H9 (cell line): ENCODE results near the gene XPA. TPM values are rescaled to one million over a fixed set of nuclear protein-coding genes. Genes with fewer than 3 reads are reported as not detected.

Source experiments
- DNase-seq: peaks from one replicate; pipeline ENCODE4 v3.0.0-alpha.2; 2017
- H2AFZ ChIP-seq: one replicate; pipeline ENCODE4 v1.6.1; 2013; ENCODE audit warnings: mild to moderate bottlenecking, low read length, control low read depth, moderate library complexity
- H2AK5ac ChIP-seq: 2 replicates; pipeline ENCODE4 v1.6.1; 2013; ENCODE audit warnings: low read length, control low read depth, mixed read lengths; ENCODE audit not compliant: insufficient read length
- H2BK120ac ChIP-seq: one replicate; pipeline ENCODE4 v1.6.1; 2013; ENCODE audit warnings: low read depth, mild to moderate bottlenecking, low read length, control low read depth, inconsistent platforms; ENCODE audit not compliant: poor library complexity, severe bottlenecking
- H2BK12ac ChIP-seq: 2 replicates; pipeline ENCODE4 v1.6.1; 2013; ENCODE audit warnings: low read length, control low read depth, mixed read lengths, low read depth; ENCODE audit not compliant: insufficient read length
- H2BK15ac ChIP-seq: 2 replicates; pipeline ENCODE4 v1.6.1; 2013; ENCODE audit warnings: low read depth, low read length, control low read depth
- H2BK20ac ChIP-seq: one replicate; pipeline ENCODE4 v1.6.1; 2013; ENCODE audit warnings: low read depth, mild to moderate bottlenecking, low read length, control low read depth, inconsistent platforms; ENCODE audit not compliant: poor library complexity, severe bottlenecking
- H2BK5ac ChIP-seq: 2 replicates; pipeline ENCODE4 v1.6.1; 2013; ENCODE audit warnings: low read length, control low read depth, mixed read lengths; ENCODE audit not compliant: insufficient read length
- H3K14ac ChIP-seq: 2 replicates; pipeline ENCODE4 v1.6.1; 2013; ENCODE audit warnings: low read length, control low read depth; ENCODE audit not compliant: insufficient read depth
- H3K18ac ChIP-seq: 2 replicates; pipeline ENCODE4 v1.6.1; 2013; ENCODE audit warnings: low read depth, mild to moderate bottlenecking, mixed read lengths, low read length, control low read depth; ENCODE audit not compliant: insufficient read length
- H3K23ac ChIP-seq: 2 replicates; pipeline ENCODE4 v1.6.1; 2013; ENCODE audit warnings: low read length, control low read depth, mixed read lengths, low read depth; ENCODE audit not compliant: insufficient read length
- H3K23me2 ChIP-seq: 2 replicates; pipeline ENCODE4 v1.6.1; 2013; ENCODE audit warnings: low read depth, mild to moderate bottlenecking, mixed read lengths, low read length, control low read depth; ENCODE audit not compliant: insufficient read length, poor library complexity, severe bottlenecking
- H3K27ac ChIP-seq: 2 replicates; pipeline ENCODE4 v1.5.1; 2013; ENCODE audit warnings: low read length, control low read depth, mixed read lengths, low read depth; ENCODE audit not compliant: insufficient read length
- H3K27me3 ChIP-seq: 2 replicates; pipeline ENCODE4 v1.6.1; 2013; ENCODE audit warnings: low read length, control low read depth, inconsistent platforms; ENCODE audit not compliant: insufficient read depth
- H3K4ac ChIP-seq: 2 replicates; pipeline ENCODE4 v1.6.1; 2013; ENCODE audit warnings: low read depth, mild to moderate bottlenecking, control low read depth, inconsistent platforms, low read length, moderate library complexity
- H3K4me1 ChIP-seq: 2 replicates; pipeline ENCODE4 v1.6.1; 2013; ENCODE audit warnings: low read length, control low read depth, inconsistent platforms; ENCODE audit not compliant: insufficient read depth
- H3K4me2 ChIP-seq: 2 replicates; pipeline ENCODE4 v1.6.1; 2013; ENCODE audit warnings: low read length, control low read depth, mixed read lengths; ENCODE audit not compliant: insufficient read length, insufficient read depth
- H3K56ac ChIP-seq: 2 replicates; pipeline ENCODE4 v1.6.1; 2013; ENCODE audit warnings: low read depth, mild to moderate bottlenecking, mixed read lengths, low read length, control low read depth; ENCODE audit not compliant: insufficient read length
- H3K79me1 ChIP-seq: 2 replicates; pipeline ENCODE4 v1.6.1; 2013; ENCODE audit warnings: low read depth, mild to moderate bottlenecking, moderate library complexity, low read length, control low read depth, inconsistent platforms; ENCODE audit not compliant: insufficient read depth, poor library complexity, severe bottlenecking
- H3K79me2 ChIP-seq: 2 replicates; pipeline ENCODE4 v1.6.1; 2013; ENCODE audit warnings: low read length, control low read depth, inconsistent platforms; ENCODE audit not compliant: insufficient read depth
- H3K9ac ChIP-seq: 2 replicates; pipeline ENCODE4 v1.6.1; 2013; ENCODE audit warnings: low read length, control low read depth, mixed read lengths; ENCODE audit not compliant: insufficient read length; ENCODE audit errors: extremely low read depth
- H3K9me3 ChIP-seq: one replicate; pipeline ENCODE4 v1.6.1; 2013; ENCODE audit warnings: low read depth, low read length, inconsistent platforms; ENCODE audit not compliant: control insufficient read depth
- H3T11ph ChIP-seq: one replicate; pipeline ENCODE4 v1.6.1; 2013; ENCODE audit warnings: mild to moderate bottlenecking, low read length, control low read depth, inconsistent platforms
- H4K20me1 ChIP-seq: one replicate; pipeline ENCODE4 v1.6.1; 2013; ENCODE audit not compliant: control insufficient read depth, insufficient read length, insufficient read depth
- H4K5ac ChIP-seq: 2 replicates; pipeline ENCODE4 v1.6.1; 2013; ENCODE audit warnings: low read depth, mild to moderate bottlenecking, mixed read lengths, low read length, control low read depth; ENCODE audit not compliant: insufficient read length
- H4K8ac ChIP-seq: replicated peaks from 2 replicates; pipeline ENCODE4 v1.6.1; 2013; ENCODE audit warnings: low read length, control low read depth, mixed read lengths, low read depth; ENCODE audit not compliant: insufficient read length
- H4K91ac ChIP-seq: 2 replicates; pipeline ENCODE4 v1.6.1; 2013; ENCODE audit warnings: low read depth, mild to moderate bottlenecking, moderate library complexity, mixed read lengths, low read length, control low read depth; ENCODE audit not compliant: insufficient read length
- H3K27ac Mint-ChIP-seq, 3 experiments: 2 replicates in 2 of 3; 3 replicates in 1 of 3; pipeline ENCODE4 v1.8.0; 2020 to 2021; ENCODE audit warnings: mixed read lengths in 3 of 3, mild to moderate bottlenecking in 1 of 3, moderate library complexity in 1 of 3
- H3K27me3 Mint-ChIP-seq: 2 replicates; pipeline ENCODE4 v1.8.0; 2021; ENCODE audit warnings: low read depth, mild to moderate bottlenecking, moderate library complexity, mixed read lengths
- H3K36me3 Mint-ChIP-seq, 3 experiments: 2 replicates in 2 of 3; 3 replicates in 1 of 3; pipeline ENCODE4 v1.8.0; 2020 to 2021; ENCODE audit warnings: low read depth in 3 of 3, mixed read lengths in 3 of 3; ENCODE audit not compliant: insufficient read depth in 1 of 3
- H3K4me1 Mint-ChIP-seq, 2 experiments: 2 replicates each; pipeline ENCODE4 v1.8.0; 2020; ENCODE audit warnings: mixed read lengths in 2 of 2
- H3K4me3 Mint-ChIP-seq, 2 experiments: 2 replicates in 1 of 2; 3 replicates in 1 of 2; pipeline ENCODE4 v1.8.0; 2020 to 2021; ENCODE audit warnings: mild to moderate bottlenecking in 2 of 2, mixed read lengths in 2 of 2, moderate library complexity in 1 of 2
- H3K9me3 Mint-ChIP-seq, 2 experiments: 2 replicates in 1 of 2; 3 replicates in 1 of 2; pipeline ENCODE4 v1.8.0; 2020; ENCODE audit warnings: mild to moderate bottlenecking in 2 of 2, mixed read lengths in 2 of 2, moderate library complexity in 1 of 2
- CTCF ChIP-seq: fragments of 200-600 bp; sonication (generic); conservative IDR thresholded peaks from 3 replicates; pipeline ENCODE4 v1.8.0; 2021; ENCODE audit warnings: antibody characterized with exemption, mild to moderate bottlenecking
- WGBS: extraction: QIAGEN DNeasy Blood & Tissue Kit; methylation state at CpG from one replicate; pipeline ENCODE4 v1.1.7; 2013; ENCODE audit warnings: missing lambda C conversion rate, low lambda C conversion rate, mixed read lengths; ENCODE audit not compliant: insufficient read length; ENCODE audit errors: extremely low coverage; 5-methylcytosine and 5-hydroxymethylcytosine counted together
- total RNA-seq: library from RNA; stranded (reverse); gene quantifications from 2 replicates; pipeline ENCODE4 v1.2.1, GENCODE V29; 2021

The XPA gene
- total RNA-seq, 1 experiment from 2014 or later = 6.6 TPM

GRCh38 chr9:97706246-97706645, 9.1 kb upstream of the XPA start:
- H3K79me1 ChIP-seq = no peaks in the 10 kb centered on the region
- H3K4me1 ChIP-seq = peaks cover 2% of the 10 kb centered on the region; the same call in 1 of the 2 replicates
- H3K23me2 ChIP-seq = no peaks in the 10 kb centered on the region
- H2BK20ac ChIP-seq = no peak overlapping the region
- no peak overlapping the region for H3K9ac ChIP-seq
- H3K27me3 ChIP-seq = no peaks in the 10 kb centered on the region
- H3K56ac ChIP-seq = no peak overlapping the region
- no peak overlapping the region for H4K91ac ChIP-seq
- H4K8ac ChIP-seq = no peak overlapping the region
- H3K9me3 ChIP-seq = no peaks in the 10 kb centered on the region
- no peak overlapping the region for H2BK12ac ChIP-seq
- no peaks in the 10 kb centered on the region for H3K9me3 Mint-ChIP-seq
- H3K4me3 Mint-ChIP-seq = no peak overlapping the region
- no peak overlapping the region for H2AFZ ChIP-seq
- H4K5ac ChIP-seq = no peak overlapping the region
- WGBS = no CpG with 5 or more reads among the region's 2 CpGs
- H3K18ac ChIP-seq = no peak overlapping the region
- no peak overlapping the region for H3K14ac ChIP-seq
- no peak overlapping the region for H3K27ac Mint-ChIP-seq
- peaks cover 43% of the 10 kb centered on the region for H3K27me3 Mint-ChIP-seq
- H2BK120ac ChIP-seq = no peak overlapping the region
- no peaks in the 10 kb centered on the region for H3K36me3 Mint-ChIP-seq
- no peak for TF ChIP-seq CTCF
- peaks cover 6 to 11% of the 10 kb centered on the region in 2 experiments for H3K4me1 Mint-ChIP-seq
- no peaks in the 10 kb centered on the region for H3K79me2 ChIP-seq
- H3K23ac ChIP-seq = no peak overlapping the region
- no peak overlapping the region for H2BK15ac ChIP-seq
- no peak overlapping the region for H3T11ph ChIP-seq
- H2AK5ac ChIP-seq = no peak overlapping the region
- H3K27ac ChIP-seq = no peak overlapping the region
- H3K4me2 ChIP-seq = no peak overlapping the region
- H2BK5ac ChIP-seq = no peak overlapping the region
- no peak for DNase-seq
- no peaks in the 10 kb centered on the region for H4K20me1 ChIP-seq
- no peak overlapping the region for H3K4ac ChIP-seq
